GM12873 (cell line): ENCODE results near the gene WRNIP1.

Source experiments
- TF ChIP-seq, protein P1 (sequence below): IDR thresholded peaks from 2 replicates; pipeline ENCODE4 v1.5.1; 2012; ENCODE audit warnings: low read depth, mild to moderate bottlenecking, moderate library complexity, low read length, control low read depth; ENCODE audit not compliant: insufficient read depth; ENCODE audit errors: missing control alignments

The WRNIP1 gene

GRCh38 chr6:2798586-2799134, 33.5 kb downstream of the WRNIP1 start:
- TF ChIP-seq, protein P1, sequence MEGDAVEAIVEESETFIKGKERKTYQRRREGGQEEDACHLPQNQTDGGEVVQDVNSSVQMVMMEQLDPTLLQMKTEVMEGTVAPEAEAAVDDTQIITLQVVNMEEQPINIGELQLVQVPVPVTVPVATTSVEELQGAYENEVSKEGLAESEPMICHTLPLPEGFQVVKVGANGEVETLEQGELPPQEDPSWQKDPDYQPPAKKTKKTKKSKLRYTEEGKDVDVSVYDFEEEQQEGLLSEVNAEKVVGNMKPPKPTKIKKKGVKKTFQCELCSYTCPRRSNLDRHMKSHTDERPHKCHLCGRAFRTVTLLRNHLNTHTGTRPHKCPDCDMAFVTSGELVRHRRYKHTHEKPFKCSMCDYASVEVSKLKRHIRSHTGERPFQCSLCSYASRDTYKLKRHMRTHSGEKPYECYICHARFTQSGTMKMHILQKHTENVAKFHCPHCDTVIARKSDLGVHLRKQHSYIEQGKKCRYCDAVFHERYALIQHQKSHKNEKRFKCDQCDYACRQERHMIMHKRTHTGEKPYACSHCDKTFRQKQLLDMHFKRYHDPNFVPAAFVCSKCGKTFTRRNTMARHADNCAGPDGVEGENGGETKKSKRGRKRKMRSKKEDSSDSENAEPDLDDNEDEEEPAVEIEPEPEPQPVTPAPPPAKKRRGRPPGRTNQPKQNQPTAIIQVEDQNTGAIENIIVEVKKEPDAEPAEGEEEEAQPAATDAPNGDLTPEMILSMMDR, result no peak

DNA sequence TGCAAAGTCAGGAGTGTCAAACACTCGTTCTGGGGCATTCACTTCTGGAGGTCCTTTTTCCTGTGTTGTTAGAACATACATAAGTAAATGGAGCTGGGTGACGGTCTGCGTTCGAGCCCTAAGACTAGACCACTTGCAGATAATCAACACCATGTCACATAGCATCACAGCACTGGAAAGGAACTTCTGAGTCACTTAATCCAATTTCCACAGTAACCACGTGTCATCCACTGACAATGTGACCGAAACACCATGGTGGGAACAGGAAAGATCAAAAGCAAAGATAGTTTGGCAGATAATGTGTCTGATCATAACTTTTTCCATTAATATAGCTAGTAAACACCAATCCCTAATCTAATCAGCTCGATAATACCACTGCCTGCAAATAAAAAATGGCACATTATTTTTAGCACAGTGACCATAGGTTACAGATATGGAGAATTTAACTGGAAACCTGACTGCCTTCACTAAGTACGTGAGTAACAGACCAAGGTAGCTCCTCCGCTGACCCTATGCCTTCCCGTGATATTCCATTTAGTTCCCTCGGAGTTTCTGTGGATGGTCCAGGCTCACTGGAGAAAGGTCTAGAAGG, 34.8 kb downstream of the WRNIP1 start:
- TF ChIP-seq, protein P1, result no peak

- TF ChIP-seq, protein P1, result no peak
Measured at GRCh38 chr6:2800552-2801316, 35.5 kb downstream of the WRNIP1 start.

DNA sequence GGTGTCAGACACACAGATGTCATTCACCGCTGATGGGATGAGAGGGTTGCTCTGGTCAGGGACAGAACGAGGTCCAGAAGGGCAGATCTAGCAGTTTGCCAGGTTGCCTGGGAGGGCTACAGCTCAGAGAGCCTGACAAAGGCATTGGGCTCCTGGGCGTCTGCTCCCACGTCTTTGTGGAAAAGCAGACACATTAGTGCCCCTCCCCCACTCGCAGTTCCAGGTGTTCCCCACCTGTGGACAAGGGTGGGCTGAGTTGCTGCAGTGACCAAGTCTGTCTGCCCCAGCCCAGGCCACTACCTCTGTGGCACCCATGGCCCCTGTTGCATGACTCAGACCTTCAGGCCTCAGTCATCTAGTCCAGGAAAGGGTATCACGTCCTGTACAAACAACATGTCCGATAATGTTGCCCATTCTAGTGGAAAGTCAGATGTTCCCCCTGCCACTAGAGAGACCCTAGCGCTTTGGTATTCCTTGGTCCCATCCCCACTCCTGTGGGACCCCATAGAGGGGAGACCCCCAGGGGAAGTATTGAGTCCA, 37.4 kb downstream of the WRNIP1 start:
- TF ChIP-seq, protein P1, result no peak

- TF ChIP-seq, protein P1, result no peak
Measured at GRCh38 chr6:2803731-2804429, 38.7 kb downstream of the WRNIP1 start.

- TF ChIP-seq, protein P1, result no peak
Measured at GRCh38 chr6:2804516-2804915, 39.3 kb downstream of the WRNIP1 start.

GRCh38 chr6:2805031-2805430, 39.8 kb downstream of the WRNIP1 start:
- TF ChIP-seq, protein P1, result no peak
